ENCODE results near the gene LRRC46.

DNA sequence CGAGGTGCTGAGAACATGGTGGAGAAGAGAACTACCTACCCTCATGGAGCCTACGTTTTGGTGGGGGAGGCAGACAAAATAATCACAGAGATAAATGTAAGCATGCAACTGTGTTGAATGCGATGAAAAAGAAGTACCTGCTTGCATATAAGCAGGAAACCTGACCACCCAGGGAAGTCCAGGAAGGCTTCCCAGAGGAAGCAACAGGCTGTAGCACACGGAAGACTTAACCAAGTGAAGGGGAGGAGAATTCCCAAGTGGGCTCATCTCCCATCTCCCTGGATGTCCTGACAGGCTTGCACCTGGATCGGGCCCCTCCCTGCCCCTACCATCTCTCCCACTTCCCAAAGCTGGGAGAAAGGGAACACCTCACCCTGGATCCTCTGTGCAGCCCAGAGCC, 7.6 kb downstream of the LRRC46 start:
- TF ChIP-seq GATA2 (IDR thresholded peaks at IDR 0.05; ENCODE audit: low read depth, low read length) (no peak), GATA3 (IDR thresholded peaks at IDR 0.05; ENCODE audit: low read depth, low read length) (no peak)
